HepG2 (cell line): Measurements from ENCODE around the gene CC2D1A. TPM values are rescaled to one million over a fixed set of nuclear protein-coding genes. Genes with fewer than 3 reads are reported as not detected.

Experiments
- PBX3 ChIP-seq: sonication (generic); formaldehyde crosslinking; IDR thresholded peaks from 2 replicates; pipeline ENCODE4 v1.8.1; 2023; ENCODE audit warnings: missing genetic modification reagents, inconsistent platforms, borderline replicate concordance
- ZBTB4 ChIP-seq: sonication (generic); formaldehyde crosslinking; IDR thresholded peaks from 2 replicates; pipeline ENCODE4 v1.4.0; 2020; ENCODE audit warnings: missing genetic modification reagents, mild to moderate bottlenecking, borderline replicate concordance
- ZFP36L1 ChIP-seq: sonication (generic); formaldehyde crosslinking; IDR thresholded peaks from 2 replicates; pipeline ENCODE4 v1.8.0; 2022; ENCODE audit warnings: mild to moderate bottlenecking, missing genetic modification reagents, moderate library complexity
- ZFYVE20 ChIP-seq: sonication (generic); formaldehyde crosslinking; IDR thresholded peaks from 2 replicates; pipeline ENCODE4 v1.8.0; 2023; ENCODE audit warnings: low read depth, mild to moderate bottlenecking, moderate library complexity, missing genetic modification reagents, borderline replicate concordance
- polyA plus RNA-seq, 8 experiments: library from polyadenylated mRNA; depleted of rRNA in 3 of 8; stranded (reverse) in 7 of 8; unstranded in 1 of 8; fragments of >200 nt; fragmentation: Illumina TruSeq in 4 of 8; extraction: Trizol in 4 of 8; gene quantifications; 2 replicates each; pipeline versions ENCODE4 v1.2.1 to v1.2.3, GENCODE V29; 2011 to 2016; ENCODE audit warnings: low read depth in 4 of 8, missing spikeins in 1 of 8, mixed read lengths in 1 of 8; ENCODE audit not compliant: insufficient read depth in 1 of 8
- total RNA-seq, 5 experiments: library from RNA; depleted of rRNA; stranded (reverse); fragments of >200 nt; fragmentation: Illumina TruSeq; extraction: Trizol; gene quantifications; 2 replicates each; pipeline ENCODE4 v1.2.3, GENCODE V29; 2016; ENCODE audit warnings: low read depth in 1 of 5
- TF ChIP-seq, protein P1 (sequence below): IDR thresholded peaks from 2 replicates; pipeline ENCODE4 v1.6.1; 2016; ENCODE audit warnings: low read depth

The CC2D1A gene
- total and polyA plus RNA-seq, 2 of the 13 experiments (the other 11 are each of a cell fraction or from before 2014, with no cell fraction given), result 9.7 to 11.5 TPM

GRCh38 chr19:13923194-13923987, 17.4 kb downstream of the CC2D1A start (continued):
- TF ChIP-seq ZFP36L1 (CRISPR knock-in tag), result no peak
- no peak for TF ChIP-seq ZBTB4 (CRISPR knock-in tag)
- no peak for TF ChIP-seq PBX3
- TF ChIP-seq, protein P1, sequence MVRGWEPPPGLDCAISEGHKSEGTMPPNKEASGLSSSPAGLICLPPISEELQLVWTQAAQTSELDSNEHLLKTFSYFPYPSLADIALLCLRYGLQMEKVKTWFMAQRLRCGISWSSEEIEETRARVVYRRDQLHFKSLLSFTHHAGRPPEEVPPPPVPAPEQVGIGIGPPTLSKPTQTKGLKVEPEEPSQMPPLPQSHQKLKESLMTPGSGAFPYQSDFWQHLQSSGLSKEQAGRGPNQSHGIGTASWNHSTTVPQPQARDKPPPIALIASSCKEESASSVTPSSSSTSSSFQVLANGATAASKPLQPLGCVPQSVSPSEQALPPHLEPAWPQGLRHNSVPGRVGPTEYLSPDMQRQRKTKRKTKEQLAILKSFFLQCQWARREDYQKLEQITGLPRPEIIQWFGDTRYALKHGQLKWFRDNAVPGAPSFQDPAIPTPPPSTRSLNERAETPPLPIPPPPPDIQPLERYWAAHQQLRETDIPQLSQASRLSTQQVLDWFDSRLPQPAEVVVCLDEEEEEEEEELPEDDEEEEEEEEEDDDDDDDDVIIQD, result no peak
- TF ChIP-seq ZFYVE20, result no peak
